K562 (cell line): ENCODE data around the gene ICAM1. TPM values are rescaled to one million over a fixed set of nuclear protein-coding genes. Genes with fewer than 3 reads are reported as not detected.

Experiments
- CAMTA2 ChIP-seq: fragments of 250-450 bp; sonication (Bioruptor Pico); conservative IDR thresholded peaks from 2 replicates; pipeline ENCODE4 v1.5.1; 2022
- CREB3 ChIP-seq: fragments of 450-650 bp; conservative IDR thresholded peaks from 2 replicates; pipeline ENCODE4 v1.6.1; 2016; ENCODE audit warnings: missing genetic modification characterization, low read depth, mild to moderate bottlenecking, missing compliant biosample characterization, moderate library complexity
- RNF219 ChIP-seq: fragments of 250-450 bp; sonication (Bioruptor Pico); IDR thresholded peaks from 2 replicates; pipeline ENCODE4 v1.5.0; 2022; ENCODE audit warnings: mild to moderate bottlenecking
- RREB1 ChIP-seq: fragments of 250-450 bp; sonication (Bioruptor Pico); IDR thresholded peaks from 2 replicates; pipeline ENCODE4 v1.4.0; 2020
- SREBF1 ChIP-seq: fragments of 150-350 bp; IDR thresholded peaks from 2 replicates; pipeline ENCODE4 v1.6.1; 2014; ENCODE audit warnings: antibody characterized with exemption, low read depth, low read length, borderline replicate concordance
- ZNF592 ChIP-seq: fragments of 450-650 bp; IDR thresholded peaks from 2 replicates; pipeline ENCODE4 v1.6.1; 2017; ENCODE audit warnings: antibody characterized with exemption, mild to moderate bottlenecking
- ZNF740 ChIP-seq, 3 experiments: fragments of 200-800 bp in 1 of 3; sonication (Bioruptor generic) in 1 of 3; sonication (generic) in 1 of 3; formaldehyde crosslinking in 1 of 3; IDR thresholded peaks; 2 replicates each; pipeline versions ENCODE4 v1.6.1 to v1.8.0; 2016 to 2022; ENCODE audit warnings: mild to moderate bottlenecking in 2 of 3, missing compliant biosample characterization in 2 of 3, missing genetic modification characterization in 2 of 3, missing genetic modification reagents in 1 of 3
- ZNF75A ChIP-seq: fragments of 450-650 bp; formaldehyde crosslinking; IDR thresholded peaks from 2 replicates; pipeline ENCODE4 v1.4.0; 2020; ENCODE audit warnings: mild to moderate bottlenecking
- polyA plus RNA-seq, 8 experiments: library from polyadenylated mRNA; depleted of rRNA in 4 of 8; stranded (reverse) in 5 of 8; unstranded in 3 of 8; fragments of >200 nt; fragmentation: Nextera tagmentation in 2 of 8; fragmentation: Illumina TruSeq in 1 of 8; extraction: Ambion mirVana in 2 of 8; extraction: Trizol in 1 of 8; gene quantifications; 2 replicates each; pipeline versions ENCODE4 v1.2.1 to v1.2.3, GENCODE V29; 2011 to 2014; ENCODE audit warnings: inconsistent platforms in 1 of 8, missing spikeins in 1 of 8
- total RNA-seq, 7 experiments: library from RNA; depleted of rRNA in 6 of 7; stranded (reverse); fragments of >200 nt in 6 of 7; fragmentation: Illumina TruSeq in 2 of 7; extraction: Trizol in 2 of 7; gene quantifications; 2 replicates each; pipeline versions ENCODE4 v1.2.1 to v1.2.3, GENCODE V29; 2011 to 2021; ENCODE audit warnings: low replicate concordance in 1 of 7

Gene ICAM1
- total and polyA plus RNA-seq, 9 of the 15 experiments (the other 6 are each of a cell fraction or from before 2014, with no cell fraction given), result 2.3 to 24.4 (median 13.4) TPM

- TF ChIP-seq ZNF75A (CRISPR knock-in tag) (no peak), RNF219 (CRISPR knock-in tag) (no peak), ZNF740 (CRISPR knock-in tag; IDR thresholded peaks at IDR 0.05) (peak; percentile 86), ZNF740 (tag; IDR thresholded peaks at IDR 0.05) (no peak), SREBF1 (no peak), ZNF592 (peak; percentile 88), CAMTA2 (CRISPR knock-in tag) (peak; percentile 82; the same call in 1 of the 2 replicates), CREB3 (no peak), RREB1 (CRISPR knock-in tag) (no peak)
Observed at GRCh38 chr19:10289167-10289835, 18.4 kb downstream of the ICAM1 start (continued).
